ENCODE results near the gene MYO1G. TPM values are rescaled to one million over a fixed set of nuclear protein-coding genes. Genes with fewer than 3 reads are reported as not detected.
A peak's percentile ranks its signal among the peaks of the same experiment; 100 is the strongest.

Gene MYO1G
- total RNA-seq (10 to 100 TPM in 1 of 5 donors, 1 to 10 TPM in 4; 1.7 to 16.7 (median 4.0) TPM), polyA plus RNA-seq (1 to 10 TPM; 2.0 to 3.4 (median 3.2) TPM)
- long read RNA-seq, donor 1, result 0 reads
- long read RNA-seq, donor 2, result 0 reads
- long read RNA-seq, donor 3, result 0 reads
- long read RNA-seq, donor 4, result 0 reads
- long read RNA-seq, donor 5, result 0 reads
- long read RNA-seq, donor 6, result 0 reads
- long read RNA-seq, donor 7, result 0 reads
- long read RNA-seq, donor 8, result 0 reads
- long read RNA-seq, donor 9, result 0 reads
- long read RNA-seq, donor 10, result 0 reads

GRCh38 chr7:44978511-44979366, at the start of gene MYO1G:
MYO1G (minus strand) TSS chr7:44979015; CDS start chr7:44978961, 54 bp downstream.
- Histone ChIP-seq H3K4me1 (peaks cover 0 to 39% (median 14%) of the 10 kb centered on the region in 4 donors), H3K27ac (peak within 1 kb of the TSS; percentile 41 to 76 (median 62)), H3K27me3 (no peaks in the 10 kb centered on the region), H3K36me3 (peaks cover 16 to 79% (median 75%) of the 10 kb centered on the region in 4 donors), H3K9me3 (no peaks in the 10 kb centered on the region), H3K4me3 (peak within 1 kb of the TSS; percentile 3 to 44 (median 25))
- peak; percentile 51 to 72 for DNase-seq
- 69 to 81% (median 70%) methylated on average over 20 to 24 of the region's 24 CpGs for WGBS, 5 donors
- intact Hi-C loops (cut with DNase I; ENCODE audit: low total_unique reads), result loop anchor here (10.0 kb wide), 1 partner anchor 156 kb away; no protein-coding TSS in a partner anchor
- TF ChIP-seq CTCF (IDR thresholded peaks at IDR 0.05) (no peak), POLR2AphosphoS5 (IDR thresholded peaks at IDR 0.05) (peak in 1 of 3 donors; percentile 51)

- DNase-seq, result no peak
Observed at GRCh38 chr7:45028138-45028919, 49.5 kb upstream of the MYO1G start.

GRCh38 chr7:45027774-45028114, 48.9 kb upstream of the MYO1G start:
- 67 to 81% (median 73%) methylated on average over 4 of the region's 4 CpGs for WGBS, 5 donors
- peak overlapping the region; percentile 25 to 39 (median 36) for H3K4me3 ChIP-seq
- H3K9me3 ChIP-seq, result no peaks in the 10 kb centered on the region
- H3K36me3 ChIP-seq, result peaks cover 0 to 17% (median 11%) of the 10 kb centered on the region in 4 donors
- no peaks in the 10 kb centered on the region for H3K27me3 ChIP-seq
- no peak for DNase-seq
- intact Hi-C loops (cut with DNase I; ENCODE audit: low total_unique reads), result no loop called here
- peak overlapping the region; percentile 18 to 72 (median 52) for H3K27ac ChIP-seq
- no peak for TF ChIP-seq POLR2A (IDR thresholded peaks at IDR 0.05)
- TF ChIP-seq POLR2AphosphoS5 (IDR thresholded peaks at IDR 0.05), result no peak
- TF ChIP-seq EP300 (IDR thresholded peaks at IDR 0.05), result no peak
- peaks cover 0 to 14% (median 5%) of the 10 kb centered on the region in 4 donors for H3K4me1 ChIP-seq

More at GRCh38 chr7:45028138-45028919, 49.5 kb upstream of the MYO1G start:
- Histone ChIP-seq H3K27me3 (no peaks in the 10 kb centered on the region), H3K9me3 (no peaks in the 10 kb centered on the region), H3K4me1 (peaks cover 0 to 18% (median 7%) of the 10 kb centered on the region in 4 donors), H3K4me3 (peak overlapping the region; percentile 25 to 39 (median 36)), H3K36me3 (peaks cover 0 to 17% (median 11%) of the 10 kb centered on the region in 4 donors), H3K27ac (peak overlapping the region in 4 of 5 donors; percentile 47 to 72 (median 62))
- intact Hi-C loops (cut with DNase I; ENCODE audit: low total_unique reads), result no loop called here
- TF ChIP-seq POLR2A (IDR thresholded peaks at IDR 0.05), result no peak
- TF ChIP-seq EP300 (IDR thresholded peaks at IDR 0.05), result no peak
- no peak for TF ChIP-seq CTCF (IDR thresholded peaks at IDR 0.05)
- TF ChIP-seq POLR2AphosphoS5 (IDR thresholded peaks at IDR 0.05), result no peak
- 76 to 89% (median 81%) methylated on average over 17 of the region's 17 CpGs for WGBS, 5 donors

GRCh38 chr7:45026984-45027773, 48.4 kb upstream of the MYO1G start:
- Histone ChIP-seq H3K4me1 (peaks cover 0 to 11% (median 5%) of the 10 kb centered on the region in 4 donors), H3K27ac (peak overlapping the region; percentile 14 to 72 (median 52)), H3K9me3 (no peaks in the 10 kb centered on the region), H3K4me3 (peak overlapping the region; percentile 25 to 39 (median 36)), H3K27me3 (no peaks in the 10 kb centered on the region), H3K36me3 (peaks cover 0 to 17% (median 11%) of the 10 kb centered on the region in 4 donors)
- intact Hi-C loops (cut with DNase I; ENCODE audit: low total_unique reads), result no loop called here
- WGBS, 5 donors, result 69 to 83% (median 75%) methylated on average over 8 to 10 of the region's 10 CpGs
- no peak for TF ChIP-seq POLR2AphosphoS5 (IDR thresholded peaks at IDR 0.05)
- no peak for TF ChIP-seq POLR2A (IDR thresholded peaks at IDR 0.05)
- no peak for TF ChIP-seq EP300 (IDR thresholded peaks at IDR 0.05)
- TF ChIP-seq CTCF (IDR thresholded peaks at IDR 0.05), result no peak
- peak in 1 of 2 donors; percentile 28 for DNase-seq
